NCI-H2171 (cell line): Measurements from ENCODE around the gene WARS2.

Experiments
- DNase-seq: peaks from one replicate; lab custom pipeline; 2025; lab: John Stamatoyannopoulos, UW

WARS2 gene

DNA sequence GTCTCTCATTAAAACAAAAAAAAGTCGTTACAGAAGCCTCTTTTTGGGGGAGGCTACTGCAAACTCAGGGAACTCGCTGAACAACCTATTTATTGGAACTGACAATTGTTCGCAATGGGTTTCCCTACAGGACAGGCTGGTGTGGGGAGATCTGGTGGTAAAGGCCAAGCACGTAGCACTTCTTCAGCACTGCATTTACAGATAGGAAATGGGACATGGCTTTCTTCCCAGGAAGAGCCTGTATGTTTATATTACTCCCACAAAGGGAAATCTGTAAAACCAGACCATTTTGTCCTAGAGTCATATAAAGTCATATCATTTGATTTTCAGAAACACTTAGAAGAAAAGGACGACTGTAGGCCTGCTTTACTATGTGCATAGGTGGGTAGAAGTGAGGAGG is 113.5 kb downstream of the WARS2 start:
- no peak for DNase-seq

DNA sequence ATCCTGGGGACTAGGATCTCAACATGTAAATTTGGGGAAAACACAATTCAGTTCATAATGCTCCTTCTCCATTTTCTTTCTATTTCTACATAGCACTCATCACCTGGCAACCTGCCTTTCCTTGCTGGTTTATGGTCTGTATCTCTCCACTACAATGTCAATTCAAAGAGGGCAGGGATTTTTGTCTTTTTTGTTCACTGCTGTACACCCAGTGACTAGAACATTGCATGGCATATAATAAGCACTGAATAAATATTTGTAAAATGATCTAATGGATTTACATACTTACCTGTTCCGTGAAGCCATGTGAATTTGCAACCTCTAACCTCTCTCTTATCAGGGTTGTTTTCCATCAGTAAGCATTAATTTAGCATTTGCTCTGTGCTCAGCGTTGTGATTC is 124.9 kb downstream of the WARS2 start:
- DNase-seq: no peak

DNA sequence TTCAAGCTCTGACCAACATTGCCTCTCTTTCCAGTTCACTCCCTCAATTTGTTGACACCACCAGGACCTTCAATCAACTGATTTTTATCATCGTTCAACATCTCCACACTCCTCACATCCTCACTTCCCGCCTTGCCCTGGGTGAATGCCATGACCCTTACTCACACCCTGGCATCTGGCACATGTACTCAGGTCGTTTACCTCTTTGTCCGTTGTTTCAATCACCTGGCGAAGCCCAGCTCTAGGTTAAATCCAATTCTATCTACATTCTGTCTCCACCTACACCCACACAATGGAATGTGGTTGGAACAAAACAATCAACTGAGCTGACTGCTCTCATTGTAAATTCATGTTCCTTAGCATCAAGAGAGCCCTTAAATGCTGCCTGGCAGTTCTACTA is 128.1 kb downstream of the WARS2 start:
- DNase-seq: no peak

DNA sequence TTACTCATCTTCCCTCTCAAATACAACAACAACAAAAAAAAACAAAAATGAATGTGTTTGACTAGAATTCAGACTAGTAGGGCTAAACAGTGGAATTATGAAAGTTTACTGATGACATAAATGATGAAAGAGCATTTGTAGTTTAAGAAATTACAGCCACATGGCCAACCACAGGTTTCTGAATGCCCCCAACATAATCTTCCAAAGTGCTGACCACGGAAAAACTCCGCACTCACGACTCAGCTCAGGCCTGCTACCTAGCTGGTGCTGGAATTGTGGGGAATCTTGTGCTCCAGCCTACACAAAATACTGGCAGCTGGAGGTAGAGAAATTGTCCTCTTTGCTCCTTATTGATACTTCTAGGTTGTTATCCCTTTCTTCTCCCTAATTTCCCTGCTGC is 128.7 kb downstream of the WARS2 start:
- DNase-seq: no peak

DNA sequence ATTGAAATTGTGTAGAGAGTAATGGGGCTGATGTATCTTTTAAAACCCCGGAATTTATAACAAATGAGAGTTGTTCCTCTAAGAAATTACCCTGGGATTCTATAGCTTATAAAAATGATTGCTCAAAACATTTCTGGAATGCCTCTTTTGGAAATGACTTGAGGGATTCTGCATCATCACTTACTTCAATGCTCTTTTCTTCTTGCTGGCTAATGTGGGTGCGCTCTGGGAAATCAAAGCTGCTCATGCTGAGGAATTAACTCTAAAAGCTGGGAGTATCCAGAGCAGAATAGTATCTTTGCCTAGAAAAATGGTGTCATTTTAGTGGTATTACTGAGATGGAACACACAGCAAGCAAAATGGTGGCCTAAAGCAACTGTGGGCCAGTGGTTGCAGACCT is 129.3 kb downstream of the WARS2 start:
- no peak for DNase-seq

DNA sequence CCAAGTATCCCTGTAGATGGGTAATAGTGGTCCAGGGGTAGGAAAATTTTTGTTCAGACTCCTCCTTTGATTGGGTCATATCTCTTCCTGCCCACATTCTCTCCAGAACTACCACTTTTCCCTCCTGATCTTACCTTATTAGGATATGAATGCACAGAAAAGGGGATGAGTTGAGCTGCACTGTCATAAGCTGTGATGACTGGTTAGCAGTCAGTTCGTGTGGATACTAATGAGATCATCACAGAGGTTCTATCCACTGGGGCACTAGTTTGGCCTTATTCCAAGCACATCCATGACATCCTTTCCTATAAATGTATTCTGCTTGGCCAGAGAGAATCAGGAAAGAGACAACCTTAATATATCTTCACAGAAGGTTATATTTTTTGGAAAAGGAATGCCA is 130.3 kb downstream of the WARS2 start:
- no peak for DNase-seq

DNA sequence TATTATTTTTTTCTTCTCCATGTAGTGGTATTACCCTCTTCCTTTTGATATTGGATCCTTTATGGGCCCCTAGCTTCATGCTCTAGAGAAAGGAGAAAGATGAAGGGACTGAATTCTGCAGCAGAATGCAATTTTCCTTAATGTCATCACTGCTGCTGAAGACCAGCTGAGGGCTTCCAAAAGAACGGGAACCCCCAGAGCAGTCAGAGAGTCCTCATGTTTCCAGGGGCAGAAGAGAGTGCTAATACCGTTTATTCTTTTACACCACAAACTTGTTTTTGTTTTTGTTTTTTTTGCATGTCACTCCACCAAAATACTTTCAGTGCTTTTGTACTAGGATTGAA is 131.2 kb downstream of the WARS2 start:
- no peak for DNase-seq

DNA sequence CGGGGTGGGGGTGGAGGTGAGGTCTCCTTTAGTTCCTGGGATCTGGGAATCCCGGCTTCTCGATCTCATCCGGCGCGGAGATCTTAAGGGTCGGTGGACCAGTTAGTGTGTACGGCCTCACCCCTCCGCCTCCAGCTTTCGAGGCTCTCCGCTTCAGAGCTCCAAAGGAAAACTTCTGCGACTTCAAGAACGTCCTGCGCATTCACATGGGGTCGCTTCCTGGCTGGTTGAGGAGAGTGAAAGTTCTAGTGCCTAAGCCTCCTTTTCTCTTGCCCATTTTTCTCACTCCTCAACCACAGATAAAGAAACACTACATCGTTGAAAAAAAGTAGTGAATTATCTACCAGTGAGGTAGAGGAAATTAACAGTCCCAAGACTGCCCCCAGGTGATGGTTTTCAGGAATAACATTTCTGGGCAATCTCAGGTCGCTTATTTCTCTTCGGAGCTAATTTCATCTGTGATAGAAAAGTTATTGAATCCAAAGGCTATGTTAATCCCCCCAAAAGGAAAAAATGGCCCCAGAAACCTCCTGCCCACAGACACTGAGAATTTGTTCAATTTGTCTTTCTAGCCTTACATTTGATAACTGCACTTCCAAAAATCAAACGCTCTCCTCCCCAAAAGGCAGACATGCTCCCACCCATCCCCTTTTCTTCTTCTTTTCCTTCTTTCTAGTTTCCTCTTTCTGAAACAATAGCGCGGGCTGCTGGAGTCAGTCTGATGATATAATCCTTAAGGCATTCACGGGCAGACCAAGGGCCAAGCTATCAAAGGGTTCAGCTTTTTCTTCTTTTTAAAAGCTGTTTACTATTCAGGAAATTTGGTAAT is 131.8 kb downstream of the WARS2 start:
- peak; percentile 18 for DNase-seq

DNA sequence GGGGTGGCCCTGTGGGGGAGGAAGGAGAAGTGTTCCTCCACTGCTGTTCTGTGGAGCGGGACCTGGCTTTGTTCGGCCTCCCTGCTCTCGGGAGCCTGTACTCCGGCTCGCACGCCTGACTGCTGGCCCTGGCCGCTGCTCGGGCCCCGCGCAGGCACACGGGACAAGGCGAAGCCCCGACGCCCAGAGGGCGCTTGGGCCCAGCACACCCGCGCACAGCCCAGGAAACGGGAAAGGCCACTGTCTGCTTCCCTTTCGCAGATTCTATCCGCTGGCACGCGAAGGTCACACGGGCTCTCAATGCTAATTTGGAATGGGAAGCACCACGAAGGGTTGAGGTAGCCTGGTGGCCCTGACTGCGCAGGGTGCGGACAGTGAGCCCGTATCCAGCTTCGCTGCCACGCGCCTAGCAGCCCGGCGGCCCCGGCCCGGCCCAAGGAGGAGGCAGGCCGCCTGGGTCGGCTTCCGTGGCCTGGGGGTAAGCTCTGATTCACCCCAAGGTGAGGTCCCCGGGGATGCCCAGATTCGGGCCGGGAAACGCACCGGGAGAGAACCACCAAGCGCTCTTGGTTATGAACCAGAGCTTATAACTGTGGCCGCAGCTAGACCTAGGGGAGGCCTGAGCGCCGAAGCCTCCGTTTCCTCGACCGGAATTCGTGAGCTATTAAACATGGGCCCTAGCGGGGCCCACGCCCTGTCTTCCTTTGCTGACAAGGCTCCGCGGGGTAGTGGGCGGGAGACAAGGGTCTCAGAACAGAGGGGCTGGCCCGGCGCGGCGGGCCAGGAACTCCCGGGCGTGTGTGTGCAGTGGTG is 132.6 kb downstream of the WARS2 start:
- DNase-seq: no peak

DNA sequence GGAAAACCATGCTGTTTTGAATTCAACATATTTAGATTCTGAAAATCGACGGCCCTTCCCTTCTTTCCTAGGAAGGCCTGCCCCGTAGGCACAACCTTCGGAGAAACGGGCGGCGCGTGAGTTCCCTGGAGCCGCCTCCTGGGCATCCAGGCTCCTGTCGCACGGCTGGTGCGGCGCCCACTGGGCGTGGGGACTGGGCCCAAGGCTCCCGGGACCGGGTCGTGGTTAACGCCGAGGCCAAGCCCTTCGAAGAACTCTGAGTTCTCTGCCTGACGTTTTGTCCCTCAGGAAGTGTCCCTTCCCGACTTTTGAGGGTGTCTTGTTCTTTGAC is 133.1 kb downstream of the WARS2 start:
- DNase-seq: no peak

DNA sequence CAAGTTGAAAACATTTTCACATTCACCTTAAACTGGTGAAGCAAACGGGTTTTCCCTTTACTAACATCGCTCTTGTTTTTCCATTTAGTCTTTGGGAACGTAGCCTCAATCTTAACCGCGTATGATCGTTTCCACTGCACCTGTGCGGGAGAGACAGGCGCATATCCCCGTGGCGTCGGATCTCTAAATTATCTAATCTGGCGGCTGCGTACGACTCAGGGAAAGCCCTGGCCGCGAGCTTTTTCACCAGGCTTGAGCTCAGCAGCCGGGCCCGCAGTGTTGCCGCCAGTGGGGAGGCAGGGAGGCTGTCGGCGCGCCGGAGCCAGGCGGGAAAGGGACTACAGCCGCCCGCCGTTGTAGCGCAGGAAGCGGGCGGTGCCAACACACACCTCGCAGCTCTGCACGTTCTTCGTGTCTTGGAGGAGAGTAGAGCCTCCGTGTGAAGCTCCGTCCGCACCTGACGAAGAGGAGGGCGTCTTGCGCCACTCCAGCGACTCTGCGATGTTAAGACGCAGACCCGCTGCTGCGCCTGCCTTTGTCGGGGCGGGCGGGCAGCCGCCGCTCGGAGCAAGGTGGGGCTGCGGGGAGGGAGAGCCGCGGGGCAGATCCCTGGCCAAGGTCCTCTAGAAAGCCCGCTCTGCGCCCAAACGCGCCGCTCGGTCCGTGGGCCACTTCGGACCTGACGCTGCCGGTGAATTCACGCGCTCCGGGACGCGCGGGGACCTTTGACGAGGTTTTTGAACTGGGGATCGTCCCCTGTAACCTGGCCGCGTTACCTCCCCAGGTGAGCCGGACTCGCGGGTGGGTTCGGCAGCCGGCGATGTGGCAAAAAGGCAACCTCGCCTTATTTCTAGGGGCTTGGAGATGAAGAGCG is 133.8 kb downstream of the WARS2 start:
- DNase-seq: no peak

DNA sequence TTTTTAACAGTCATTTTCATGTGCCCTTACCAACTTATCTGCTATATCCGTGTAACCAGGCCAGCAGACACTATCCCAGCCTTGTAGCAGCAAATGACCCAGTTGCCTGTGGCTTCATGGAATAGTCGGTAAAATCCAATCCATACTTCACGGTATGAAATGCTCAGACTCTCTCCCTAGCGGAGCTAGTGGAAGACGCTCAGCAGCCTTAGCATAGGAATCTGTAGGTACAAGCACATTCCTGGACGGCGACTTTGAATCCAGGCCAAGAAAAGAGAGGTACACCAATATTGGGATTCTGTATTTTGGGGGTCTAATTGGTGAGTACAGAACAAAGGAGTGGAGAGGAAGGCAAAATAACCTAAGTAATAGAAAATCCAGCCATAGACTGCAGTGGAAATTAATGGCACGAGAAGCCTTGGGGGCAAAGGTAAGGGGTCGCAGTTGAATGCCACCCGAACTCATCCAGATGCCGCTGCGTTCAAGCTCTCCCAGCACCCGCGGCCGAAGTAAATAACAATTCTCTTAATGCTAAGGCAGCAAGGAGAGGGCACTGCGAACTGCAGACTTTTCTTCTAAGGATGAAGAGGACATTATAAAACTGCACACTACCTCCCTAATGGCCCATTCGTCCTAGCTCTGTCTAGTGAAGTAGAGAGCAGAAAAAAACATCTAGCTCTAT is 134.6 kb downstream of the WARS2 start:
- DNase-seq: no peak

DNA sequence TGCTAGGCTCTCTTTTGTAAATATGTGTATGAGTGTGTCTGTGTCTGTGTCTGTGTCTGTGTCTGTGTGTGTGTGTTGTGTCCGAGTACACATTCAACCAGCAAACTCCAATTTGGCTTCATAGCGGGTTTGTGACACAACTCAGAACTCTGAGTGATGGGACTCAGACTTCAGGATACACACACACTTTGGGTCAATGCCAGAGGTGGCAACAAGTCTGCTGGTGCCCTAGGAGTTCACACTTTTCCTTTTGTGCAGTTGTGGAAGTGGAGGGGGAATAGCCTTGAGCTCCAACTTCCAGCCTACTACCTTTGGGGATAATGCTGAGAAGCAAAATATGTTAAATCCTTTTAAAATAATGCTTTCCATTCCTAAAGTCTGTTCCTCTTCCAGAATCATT is 135.7 kb downstream of the WARS2 start:
- no peak for DNase-seq

DNA sequence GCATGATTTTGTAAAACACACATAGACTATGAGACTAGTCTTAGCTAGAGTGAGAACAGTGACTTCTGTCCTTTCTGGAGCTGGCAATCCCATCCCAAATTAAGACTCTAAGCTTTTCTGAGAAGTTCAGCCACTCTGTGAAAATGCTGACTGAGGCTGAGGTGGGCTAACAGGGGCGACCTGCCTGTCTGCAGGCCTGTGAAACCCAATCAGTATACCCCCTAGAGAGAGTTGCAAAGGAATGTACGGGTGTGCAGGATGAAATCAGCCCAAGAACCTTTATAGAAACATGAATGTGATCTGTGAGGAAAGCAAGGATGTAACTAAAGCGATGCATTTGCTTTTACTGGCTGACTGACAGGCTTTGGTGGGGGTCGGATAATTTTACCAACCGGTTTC is 136.3 kb downstream of the WARS2 start:
- no peak for DNase-seq

DNA sequence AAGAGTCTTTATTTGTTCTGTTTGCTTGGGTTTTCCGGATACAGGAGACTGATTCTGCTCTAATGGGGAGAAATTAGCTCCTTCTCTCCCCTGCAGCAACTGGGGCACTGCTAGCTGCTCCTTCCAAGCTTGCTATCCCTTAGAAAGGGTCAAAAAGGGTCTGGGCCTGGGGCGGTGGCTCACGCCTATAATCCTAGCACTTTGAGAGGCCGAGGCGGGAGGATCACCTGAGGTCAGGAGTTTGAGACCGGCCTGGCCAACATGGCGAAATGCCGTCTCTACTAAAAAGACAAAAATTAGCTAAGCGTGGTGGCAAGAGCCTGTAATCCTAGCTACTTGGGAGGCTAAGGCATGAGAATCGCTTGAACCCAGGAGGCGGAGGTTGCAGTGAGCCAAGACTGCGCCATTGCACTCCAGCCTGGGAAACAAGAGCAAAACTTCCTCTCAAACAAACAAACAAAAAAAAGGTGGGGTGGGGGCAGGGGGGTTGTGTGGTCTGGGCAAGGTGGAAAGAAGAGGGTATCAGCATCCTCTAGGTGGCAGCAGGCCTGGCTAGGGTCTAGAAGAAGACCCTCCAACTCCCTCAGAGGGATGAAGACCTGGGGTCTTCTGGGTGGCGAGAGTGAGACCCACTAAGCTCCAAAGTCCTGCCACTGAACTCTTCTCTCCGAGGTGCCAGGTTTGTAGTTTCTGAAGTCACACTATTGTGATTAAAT is 136.9 kb downstream of the WARS2 start:
- no peak for DNase-seq

DNA sequence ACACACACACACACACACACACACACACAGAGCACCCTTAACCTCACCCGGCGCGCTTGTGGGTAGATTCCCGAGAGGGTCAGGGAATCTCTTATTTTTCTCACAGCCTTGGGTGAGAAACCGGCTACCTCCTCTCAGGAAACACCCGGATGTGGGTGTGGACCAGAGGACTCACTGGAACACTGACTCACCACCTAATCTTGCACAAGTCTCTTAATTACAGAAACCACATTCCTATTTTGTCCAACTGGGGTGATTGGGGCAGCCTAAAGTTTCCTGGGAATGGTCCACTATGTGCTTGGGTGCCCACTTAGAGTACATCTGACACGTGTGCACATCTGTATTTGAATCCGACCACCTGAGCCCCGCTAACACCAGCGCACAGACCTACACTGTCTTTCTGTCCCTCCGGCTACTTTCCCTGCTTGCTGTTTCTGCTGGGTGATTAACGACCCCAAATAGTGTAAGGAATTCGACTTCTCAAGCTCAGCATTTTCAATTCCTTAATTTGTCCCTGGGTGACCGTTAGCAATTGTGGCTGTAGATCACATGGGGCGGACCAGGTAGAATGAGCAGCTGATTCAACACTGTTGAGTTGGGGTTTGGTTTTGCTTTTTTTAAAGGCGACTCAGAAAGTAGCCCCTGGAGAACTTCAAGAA is 138.3 kb downstream of the WARS2 start:
- no peak for DNase-seq

DNA sequence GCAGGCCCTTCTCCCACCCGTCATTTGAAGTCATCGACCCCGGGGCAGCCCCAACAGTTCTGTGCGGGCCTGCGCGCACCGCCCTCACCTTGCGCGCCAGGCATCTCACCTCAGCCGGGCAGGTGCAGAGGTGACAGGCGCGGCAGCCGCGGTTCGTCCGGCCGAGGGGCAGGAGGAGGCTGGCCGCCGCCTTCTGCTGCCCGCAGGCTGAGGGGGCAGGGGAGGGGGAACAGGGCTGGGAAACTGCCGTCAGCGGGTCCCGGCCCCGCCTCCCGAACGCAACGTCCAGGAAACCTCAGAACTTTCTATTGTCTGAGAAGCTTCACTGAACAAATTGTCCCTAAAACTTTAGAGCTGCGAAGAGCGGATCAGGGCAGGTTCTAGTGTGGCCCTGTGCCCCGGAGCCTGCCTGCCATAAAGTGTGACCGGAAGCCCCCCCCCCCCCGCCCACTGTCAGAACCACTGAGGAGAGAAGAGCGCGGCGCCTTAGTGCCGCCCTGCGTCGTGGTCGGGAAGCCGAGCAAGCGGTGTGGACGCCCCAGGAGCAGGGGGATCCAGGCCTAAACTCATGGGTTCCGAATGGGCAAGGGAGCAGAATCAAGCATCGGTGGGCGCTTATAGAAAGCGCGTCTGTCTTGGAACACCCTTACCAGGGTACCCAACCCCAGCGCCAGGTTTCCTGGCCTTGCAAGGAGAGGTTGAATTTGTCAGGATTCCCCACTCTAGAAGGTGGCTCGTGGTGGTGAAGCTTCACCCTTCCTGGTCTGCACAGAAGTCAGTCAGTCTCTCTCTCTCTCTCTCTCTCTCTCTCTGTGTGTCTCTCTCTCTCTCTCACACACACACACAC is 139.0 kb downstream of the WARS2 start:
- no peak for DNase-seq

DNA sequence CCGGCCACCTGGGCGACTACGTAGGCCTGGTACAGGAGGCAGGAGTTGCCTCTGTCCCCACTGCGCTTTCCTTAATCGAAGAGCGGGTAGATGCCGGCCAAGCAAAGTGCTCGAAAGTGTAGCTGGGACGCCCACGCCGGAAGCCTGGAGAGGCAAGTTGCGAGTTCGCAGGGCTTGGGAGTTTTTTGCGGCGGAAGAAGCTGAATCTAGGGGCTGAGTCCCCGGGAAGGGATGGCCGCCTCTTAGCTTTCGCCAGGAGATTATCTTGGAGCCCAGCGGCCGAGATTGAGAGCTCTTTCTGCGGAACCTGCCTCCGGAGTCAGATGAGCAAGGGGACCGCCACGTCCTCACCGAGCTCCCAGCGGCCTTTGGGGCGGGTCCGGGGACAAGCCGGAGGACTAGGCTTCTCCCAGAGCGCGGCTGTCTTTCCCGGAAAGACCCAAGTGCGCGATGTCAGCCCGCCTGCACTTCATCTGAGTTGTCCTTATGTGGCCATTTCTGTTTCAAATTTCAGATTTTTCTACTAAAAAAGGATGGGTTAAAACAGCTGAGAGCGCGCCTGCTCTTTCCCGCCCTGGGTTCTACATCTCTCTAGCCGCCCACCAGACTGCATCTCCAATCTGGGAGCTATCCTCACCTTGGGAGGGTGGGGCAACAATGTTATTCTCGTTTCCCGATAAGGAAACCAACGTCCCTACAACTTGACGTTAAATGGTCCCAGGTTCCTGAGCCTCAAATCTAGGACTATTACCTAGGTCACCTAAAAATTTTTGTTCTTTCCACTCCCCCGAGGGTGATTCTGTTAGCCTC is 139.9 kb downstream of the WARS2 start:
- DNase-seq: no peak
